Muscle layer of duodenum (tissue), 2 donors: Measurements from ENCODE around the gene ERICH6B.

Source experiments
- H3K27ac ChIP-seq: one replicate; pipeline ENCODE4 v1.7.0; 2013; ENCODE audit warnings: mild to moderate bottlenecking, low read length
- H3K27me3 ChIP-seq: one replicate; pipeline ENCODE4 v1.7.0; 2013; ENCODE audit warnings: low read depth, mild to moderate bottlenecking, control low read depth, low read length
- H3K36me3 ChIP-seq, 2 donors: one replicate each; pipeline ENCODE4 v1.7.0; 2013; ENCODE audit warnings: low read length in 2 of 2, control low read depth in 1 of 2, mild to moderate bottlenecking in 1 of 2; ENCODE audit not compliant: insufficient read depth in 2 of 2, control insufficient read depth in 1 of 2
- H3K4me1 ChIP-seq, 2 donors: one replicate each; pipeline ENCODE4 v1.7.0; 2013; ENCODE audit warnings: low read length in 2 of 2, mild to moderate bottlenecking in 2 of 2, control low read depth in 1 of 2, moderate library complexity in 1 of 2; ENCODE audit not compliant: insufficient read depth in 2 of 2, control insufficient read depth in 1 of 2
- H3K4me3 ChIP-seq, 2 donors: one replicate each; pipeline ENCODE4 v1.7.0; 2013; ENCODE audit warnings: low read length in 2 of 2, low read depth in 1 of 2, mild to moderate bottlenecking in 1 of 2
- H3K9me3 ChIP-seq, 2 donors: one replicate each; pipeline ENCODE4 v1.7.0; 2013; ENCODE audit warnings: low read length in 2 of 2, control low read depth in 1 of 2, mild to moderate bottlenecking in 1 of 2; ENCODE audit not compliant: control insufficient read depth in 1 of 2
- donor health status: healthy.

The ERICH6B gene

DNA sequence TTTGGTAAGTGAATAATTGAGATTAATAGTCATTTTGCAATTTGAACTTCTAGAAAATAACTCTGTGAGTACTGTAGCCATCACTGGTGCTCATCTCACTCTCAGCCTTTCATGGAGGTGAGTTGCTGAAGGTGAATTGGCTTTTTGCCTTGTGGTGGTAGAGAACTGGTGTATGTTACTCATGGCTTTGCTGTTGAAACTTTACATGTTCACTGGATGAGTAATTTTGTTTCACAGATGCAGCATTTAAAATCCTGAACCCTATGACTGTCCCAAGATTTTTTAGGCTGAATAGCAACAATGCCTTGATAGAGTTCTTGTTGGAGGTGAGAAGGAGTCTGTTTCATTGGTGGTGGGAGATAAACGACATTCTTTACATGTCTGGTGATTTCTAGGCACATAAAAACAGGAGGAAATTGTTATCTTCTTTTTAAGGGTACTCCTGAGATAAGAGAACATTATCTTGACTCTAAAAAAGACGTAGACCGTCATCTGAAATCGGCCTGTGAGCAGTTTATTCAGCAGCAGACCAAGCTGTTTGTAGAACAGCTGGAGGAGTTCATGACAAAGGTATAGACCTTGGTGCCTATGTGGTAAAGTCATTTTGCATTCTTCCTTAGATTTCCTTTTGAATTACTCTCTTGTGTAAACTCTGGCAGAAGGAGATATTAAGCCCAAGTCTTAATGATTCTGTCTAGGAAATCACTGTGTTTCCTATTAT, 96.9 kb downstream of the ERICH6B start:
- H3K9me3 ChIP-seq: no peaks in the 10 kb centered on the region
- no peak overlapping the region for H3K27ac ChIP-seq
- H3K36me3 ChIP-seq: peaks cover 43 to 55% of the 10 kb centered on the region in 2 donors
- H3K4me1 ChIP-seq: no peaks in the 10 kb centered on the region
- no peak overlapping the region for H3K4me3 ChIP-seq
- H3K27me3 ChIP-seq: no peaks in the 10 kb centered on the region

DNA sequence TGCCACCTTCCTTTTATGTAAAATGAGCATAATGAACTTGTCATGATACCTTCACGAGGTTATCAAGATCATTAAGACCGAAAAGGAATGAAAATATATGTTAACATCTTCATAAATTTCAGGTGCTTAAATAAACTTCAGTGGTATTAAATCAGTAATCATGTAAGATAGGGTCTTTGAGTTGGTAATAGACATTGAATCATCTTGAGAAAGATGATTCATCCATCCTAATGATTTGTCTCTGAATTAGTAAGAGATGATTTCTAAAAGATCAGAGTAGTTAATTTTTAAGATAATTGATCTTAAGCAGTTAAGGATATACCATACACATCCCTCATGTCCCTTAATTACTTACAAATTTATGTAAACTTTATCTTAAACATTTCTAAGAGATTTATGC, 98.8 kb downstream of the ERICH6B start:
- Histone ChIP-seq H3K9me3 (no peaks in the 10 kb centered on the region), H3K27me3 (no peaks in the 10 kb centered on the region), H3K4me1 (no peaks in the 10 kb centered on the region), H3K4me3 (no peak overlapping the region), H3K36me3 (peaks cover 55 to 64% of the 10 kb centered on the region in 2 donors), H3K27ac (no peak overlapping the region)

DNA sequence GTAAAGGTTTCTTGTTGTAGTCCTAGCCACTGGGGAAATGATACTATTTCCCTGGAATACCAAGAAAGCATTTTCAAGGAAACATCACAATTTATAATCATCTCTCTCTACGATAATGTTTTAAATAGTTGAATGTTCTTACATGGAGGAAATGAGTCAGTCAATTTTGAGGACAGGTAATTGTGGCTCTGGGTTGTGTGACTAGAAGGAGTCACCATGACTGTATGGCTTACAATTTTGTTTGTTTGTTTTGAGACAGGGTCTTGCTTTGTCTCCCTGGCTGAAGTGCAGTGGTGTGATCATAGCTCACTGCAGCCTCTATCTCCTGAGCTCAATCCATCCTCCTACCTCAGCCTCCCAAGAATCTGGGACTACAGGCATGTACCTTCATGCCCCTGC, 103.4 kb downstream of the ERICH6B start:
- Histone ChIP-seq H3K27me3 (no peaks in the 10 kb centered on the region), H3K9me3 (no peaks in the 10 kb centered on the region), H3K4me1 (no peaks in the 10 kb centered on the region), H3K27ac (no peak overlapping the region), H3K4me3 (no peak overlapping the region), H3K36me3 (peaks cover 51 to 53% of the 10 kb centered on the region in 2 donors)

DNA sequence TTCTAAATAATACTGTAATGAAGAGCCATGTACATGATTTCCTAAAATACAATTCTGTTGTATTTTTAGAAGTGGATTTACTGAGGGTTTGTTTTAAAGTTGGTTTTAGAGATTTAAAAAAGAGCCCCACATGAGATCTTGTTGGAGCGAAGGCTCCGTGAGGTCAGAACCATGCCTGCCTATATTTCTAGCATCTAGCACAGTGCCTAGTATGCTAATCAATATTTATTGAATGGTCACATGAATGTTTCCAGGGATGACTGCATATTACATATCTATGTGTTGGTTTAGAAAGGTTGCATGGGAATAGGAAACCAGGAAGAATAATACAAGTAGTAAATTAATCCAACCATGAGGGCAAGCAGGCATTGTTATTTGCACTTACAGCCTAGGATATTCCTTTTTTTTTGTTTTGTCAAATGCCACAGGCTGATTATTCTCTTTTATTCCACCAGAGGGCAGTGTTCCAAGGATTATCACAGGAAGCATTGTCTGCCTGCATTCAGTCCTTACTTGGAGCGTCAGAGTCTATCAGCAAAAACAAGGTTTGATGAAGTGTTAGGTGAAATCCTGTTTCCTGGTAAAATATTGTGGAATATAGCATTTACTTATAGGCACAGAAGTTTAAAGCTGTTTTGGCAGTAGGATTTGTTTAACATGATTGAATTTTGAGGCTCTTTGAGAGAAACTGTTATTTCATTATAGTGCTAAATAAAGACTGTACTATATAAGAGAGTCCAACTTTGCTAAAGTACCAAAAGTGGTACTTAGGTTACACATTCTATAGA, 104.0 kb downstream of the ERICH6B start:
- Histone ChIP-seq H3K36me3 (peaks cover 47 to 51% of the 10 kb centered on the region in 2 donors), H3K4me1 (no peaks in the 10 kb centered on the region), H3K27me3 (no peaks in the 10 kb centered on the region), H3K27ac (no peak overlapping the region), H3K4me3 (no peak overlapping the region), H3K9me3 (no peaks in the 10 kb centered on the region)

DNA sequence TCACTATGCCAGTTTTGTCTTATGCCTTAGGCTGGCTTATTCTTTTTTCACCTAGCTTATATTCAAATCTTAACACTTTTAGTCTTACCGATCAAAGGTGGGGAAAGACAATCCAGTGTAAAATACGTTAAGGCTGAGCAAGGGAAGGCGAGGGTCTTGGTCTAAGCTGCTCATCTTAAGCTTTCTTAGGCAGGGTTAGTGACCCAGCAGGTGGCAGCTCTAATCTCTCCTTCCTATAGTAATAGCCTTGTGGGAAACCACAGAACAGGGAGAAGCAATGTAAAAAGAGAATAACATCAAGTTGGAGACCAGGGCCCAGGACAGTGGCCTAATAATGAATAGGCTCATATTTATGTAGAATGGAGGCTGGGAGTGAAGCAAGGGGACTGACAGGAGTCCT, 104.9 kb downstream of the ERICH6B start:
- Histone ChIP-seq H3K27me3 (no peaks in the 10 kb centered on the region), H3K4me3 (no peak overlapping the region), H3K36me3 (peaks cover 43 to 50% of the 10 kb centered on the region in 2 donors), H3K27ac (no peak overlapping the region), H3K9me3 (no peaks in the 10 kb centered on the region), H3K4me1 (no peaks in the 10 kb centered on the region)

DNA sequence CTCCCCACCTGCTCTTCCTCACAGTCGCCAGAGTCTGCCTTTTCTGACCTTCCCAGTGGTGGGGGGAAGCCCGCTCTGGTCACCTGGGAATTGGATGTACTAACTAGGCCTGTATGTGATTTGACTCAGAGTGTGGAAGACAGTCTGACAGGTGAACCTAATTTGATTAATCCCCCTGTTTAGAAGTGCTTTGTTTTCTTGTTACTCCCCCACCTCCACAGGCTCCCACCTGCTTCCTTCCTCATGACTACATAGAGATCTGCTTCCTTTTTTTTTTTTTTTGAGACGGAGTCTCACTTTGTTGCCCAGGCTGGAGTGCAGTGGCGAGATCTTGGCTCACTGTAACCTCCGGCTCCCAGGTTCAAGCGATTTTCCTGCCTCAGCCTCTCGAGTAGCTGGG, 106.8 kb downstream of the ERICH6B start:
- Histone ChIP-seq H3K9me3 (no peaks in the 10 kb centered on the region), H3K36me3 (peaks cover 43 to 62% of the 10 kb centered on the region in 2 donors), H3K27me3 (no peaks in the 10 kb centered on the region), H3K4me1 (no peaks in the 10 kb centered on the region), H3K27ac (no peak overlapping the region), H3K4me3 (no peak overlapping the region)

DNA sequence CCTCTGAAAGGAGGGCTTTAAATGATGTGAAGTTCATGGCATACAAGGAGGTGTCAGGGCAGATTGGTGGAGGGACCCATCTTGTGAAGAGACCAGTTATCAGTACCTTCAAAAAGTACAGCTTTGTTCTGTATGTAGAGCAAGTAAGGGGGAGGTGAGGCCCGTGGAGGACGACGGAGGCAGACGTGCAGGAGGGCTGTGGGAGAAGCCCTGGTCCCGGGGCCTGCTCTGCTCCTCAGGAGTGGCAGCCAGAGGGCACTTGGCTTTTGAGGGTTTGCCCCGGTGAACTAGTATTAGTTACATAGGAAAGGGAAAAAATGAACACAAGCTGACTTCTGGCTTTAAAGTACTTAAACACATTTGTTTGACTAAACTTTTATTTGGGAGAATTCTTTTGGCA, 108.7 kb downstream of the ERICH6B start:
- Histone ChIP-seq H3K9me3 (no peaks in the 10 kb centered on the region), H3K36me3 (peaks cover 47 to 58% of the 10 kb centered on the region in 2 donors), H3K27me3 (no peaks in the 10 kb centered on the region), H3K4me1 (no peaks in the 10 kb centered on the region), H3K4me3 (no peak overlapping the region), H3K27ac (no peak overlapping the region)

DNA sequence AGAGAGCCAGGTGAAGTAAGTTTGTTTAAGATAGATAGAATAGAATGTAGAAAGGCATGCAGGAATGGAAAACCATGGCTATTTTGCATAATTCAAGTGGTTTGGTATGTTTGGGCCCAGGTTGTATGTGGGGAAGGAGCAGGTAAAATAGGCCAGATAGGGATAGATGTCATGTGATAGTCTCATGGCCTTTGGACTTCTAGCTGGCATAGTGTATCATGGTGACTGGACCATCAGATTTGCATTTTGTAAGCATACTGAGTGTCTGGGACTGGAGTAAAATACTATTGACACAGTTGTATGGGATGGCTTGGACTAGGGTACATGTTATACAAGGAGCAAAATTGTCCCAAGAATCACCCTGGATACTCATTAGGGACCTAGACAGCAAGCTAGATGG, 111.9 kb downstream of the ERICH6B start:
- Histone ChIP-seq H3K27me3 (no peaks in the 10 kb centered on the region), H3K4me3 (no peak overlapping the region), H3K9me3 (no peaks in the 10 kb centered on the region), H3K27ac (no peak overlapping the region), H3K4me1 (no peaks in the 10 kb centered on the region), H3K36me3 (peaks cover 34 to 59% of the 10 kb centered on the region in 2 donors)

DNA sequence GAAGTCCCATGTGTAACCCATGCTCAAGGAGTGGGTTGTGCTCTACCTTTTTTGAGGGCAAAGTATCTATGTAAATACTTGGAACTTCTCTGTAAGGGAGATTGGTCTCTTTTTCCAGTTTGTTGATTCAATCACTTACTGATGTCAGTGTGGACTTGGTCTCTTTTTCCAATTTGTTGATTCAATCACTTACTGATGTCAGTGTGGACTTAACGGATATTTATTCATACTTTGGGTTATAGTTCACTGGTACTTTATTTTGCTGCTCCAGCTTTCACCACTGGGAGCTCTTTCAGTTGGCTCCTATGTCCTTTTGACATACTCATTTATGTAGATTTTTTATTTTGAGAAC, 114.4 kb downstream of the ERICH6B start:
- Histone ChIP-seq H3K9me3 (no peaks in the 10 kb centered on the region), H3K36me3 (peaks cover 38 to 57% of the 10 kb centered on the region in 2 donors), H3K4me1 (no peaks in the 10 kb centered on the region), H3K27ac (peak overlapping the region; percentile 3), H3K27me3 (no peaks in the 10 kb centered on the region), H3K4me3 (no peak overlapping the region)

DNA sequence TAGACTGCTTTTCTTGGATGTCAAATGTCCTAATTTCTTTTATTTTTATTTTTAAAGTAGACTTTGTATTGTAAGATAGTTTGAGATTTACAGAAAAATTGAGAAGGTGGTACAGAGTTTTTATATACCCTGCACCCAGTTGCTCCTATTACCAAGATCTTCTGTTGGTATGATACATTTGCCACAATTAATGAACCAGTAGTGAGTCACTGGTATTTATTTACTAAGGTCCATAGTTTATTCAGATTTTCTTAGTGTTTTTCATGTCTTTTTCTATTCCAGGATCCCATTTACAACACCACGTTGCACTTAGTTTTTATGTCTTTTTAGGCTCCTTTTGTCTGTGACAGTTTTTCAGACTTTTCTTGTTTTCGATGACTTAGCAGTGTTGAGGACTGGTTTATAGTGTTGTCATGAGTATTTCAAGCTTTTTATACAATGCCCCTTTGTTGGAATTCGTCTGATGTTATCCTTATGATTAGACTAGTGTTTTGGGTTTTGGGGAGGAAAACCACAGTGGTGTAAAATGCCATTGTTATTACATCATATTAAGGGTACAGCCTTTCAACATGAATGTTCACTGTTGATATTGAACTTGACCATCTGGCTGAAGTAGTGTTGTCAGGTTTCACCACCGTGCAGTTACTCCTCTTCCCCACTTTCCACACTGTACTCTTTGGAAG, 114.9 kb downstream of the ERICH6B start:
- no peak overlapping the region for H3K4me3 ChIP-seq
- H3K36me3 ChIP-seq: peaks cover 37 to 54% of the 10 kb centered on the region in 2 donors
- no peaks in the 10 kb centered on the region for H3K9me3 ChIP-seq
- H3K27me3 ChIP-seq: no peaks in the 10 kb centered on the region
- H3K27ac ChIP-seq: peak overlapping the region; percentile 3
- H3K4me1 ChIP-seq: no peaks in the 10 kb centered on the region

DNA sequence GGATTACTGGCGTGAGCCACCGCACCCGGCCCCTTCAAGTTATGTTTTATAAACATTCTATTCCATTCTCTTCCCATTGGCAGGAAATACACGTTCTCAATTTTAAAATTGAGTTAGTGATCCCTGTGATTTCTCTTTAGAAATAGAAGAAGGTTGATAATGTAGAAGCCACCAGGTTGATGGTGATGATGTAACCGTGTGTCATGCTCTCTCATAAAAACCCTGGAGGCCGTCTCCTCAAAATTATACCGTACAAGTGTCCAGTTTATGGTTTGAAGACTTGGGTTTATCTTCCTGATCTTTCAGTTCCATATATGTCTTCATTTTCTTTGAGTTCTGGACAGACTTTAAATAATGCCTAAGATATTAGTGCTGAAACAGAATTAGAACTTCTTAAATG, 118.6 kb downstream of the ERICH6B start:
- H3K4me3 ChIP-seq: no peak overlapping the region
- H3K4me1 ChIP-seq: no peaks in the 10 kb centered on the region
- no peaks in the 10 kb centered on the region for H3K27me3 ChIP-seq
- peaks cover 20 to 40% of the 10 kb centered on the region in 2 donors for H3K36me3 ChIP-seq
- no peaks in the 10 kb centered on the region for H3K9me3 ChIP-seq
- H3K27ac ChIP-seq: no peak overlapping the region
